Activated effector memory CD4-positive, alpha-beta T cell treated with Interleukin-2 at 50 U/mL for 16 hours (primary cell): ENCODE results near the gene COL9A1.

Experiments used
- DNase-seq: peaks from one replicate; pipeline ENCODE4 v3.0.0-alpha.2; 2020

The COL9A1 gene

GRCh38 chr6:70285201-70285600 is 17.7 kb downstream of the COL9A1 start:
- no peak for DNase-seq

GRCh38 chr6:70282919-70283461 is 19.9 kb downstream of the COL9A1 start:
- no peak for DNase-seq

- no peak for DNase-seq
Observed at GRCh38 chr6:70282312-70282918, 20.5 kb downstream of the COL9A1 start.

DNA sequence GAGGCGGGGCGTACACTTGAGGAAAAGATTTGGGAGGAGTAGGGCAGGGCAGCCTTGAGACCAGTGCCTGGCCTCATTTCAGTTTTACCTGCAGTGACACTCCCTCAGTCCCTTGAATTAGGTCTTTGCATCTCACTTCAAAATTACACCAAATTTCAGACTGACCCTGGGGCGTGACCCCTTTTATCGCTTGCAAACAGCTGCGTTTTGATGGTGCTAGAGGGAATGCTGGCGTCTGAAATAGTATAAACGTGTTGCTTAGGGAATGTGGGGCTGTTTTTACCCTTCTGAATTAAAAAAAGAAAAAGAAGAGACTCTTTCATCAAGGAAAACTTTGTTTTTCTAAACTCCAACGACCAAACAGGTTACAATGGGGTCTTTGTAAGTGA is 21.0 kb downstream of the COL9A1 start:
- no peak for DNase-seq

DNA sequence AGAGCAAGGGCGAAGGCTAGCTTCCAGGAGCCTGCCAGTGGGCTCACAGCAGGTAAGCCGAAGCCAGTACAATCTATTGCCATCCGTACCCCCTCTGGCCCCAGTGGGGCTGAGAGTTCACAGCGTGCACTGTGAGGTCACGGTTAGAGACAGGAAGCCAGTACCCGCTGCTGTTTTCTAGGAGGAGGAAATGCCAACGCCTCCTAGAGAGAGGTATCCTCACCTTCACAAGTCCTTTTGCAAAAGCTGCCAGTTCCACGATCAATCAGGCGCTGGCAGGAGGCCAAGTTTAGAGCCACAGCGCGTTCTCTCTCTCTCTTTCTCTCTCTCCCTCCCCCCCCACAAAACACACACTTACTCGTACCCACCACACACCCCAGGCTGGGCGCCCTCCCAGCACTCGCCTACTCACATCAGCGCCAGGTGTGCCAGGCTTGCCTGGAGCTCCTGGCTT is 22.5 kb downstream of the COL9A1 start:
- DNase-seq = no peak

- no peak for DNase-seq
Observed at GRCh38 chr6:70277470-70277869, 25.4 kb downstream of the COL9A1 start.

GRCh38 chr6:70274338-70274737 is 28.5 kb downstream of the COL9A1 start:
- DNase-seq = no peak

- no peak for DNase-seq
Observed at GRCh38 chr6:70272071-70272470, 30.8 kb downstream of the COL9A1 start.

DNA sequence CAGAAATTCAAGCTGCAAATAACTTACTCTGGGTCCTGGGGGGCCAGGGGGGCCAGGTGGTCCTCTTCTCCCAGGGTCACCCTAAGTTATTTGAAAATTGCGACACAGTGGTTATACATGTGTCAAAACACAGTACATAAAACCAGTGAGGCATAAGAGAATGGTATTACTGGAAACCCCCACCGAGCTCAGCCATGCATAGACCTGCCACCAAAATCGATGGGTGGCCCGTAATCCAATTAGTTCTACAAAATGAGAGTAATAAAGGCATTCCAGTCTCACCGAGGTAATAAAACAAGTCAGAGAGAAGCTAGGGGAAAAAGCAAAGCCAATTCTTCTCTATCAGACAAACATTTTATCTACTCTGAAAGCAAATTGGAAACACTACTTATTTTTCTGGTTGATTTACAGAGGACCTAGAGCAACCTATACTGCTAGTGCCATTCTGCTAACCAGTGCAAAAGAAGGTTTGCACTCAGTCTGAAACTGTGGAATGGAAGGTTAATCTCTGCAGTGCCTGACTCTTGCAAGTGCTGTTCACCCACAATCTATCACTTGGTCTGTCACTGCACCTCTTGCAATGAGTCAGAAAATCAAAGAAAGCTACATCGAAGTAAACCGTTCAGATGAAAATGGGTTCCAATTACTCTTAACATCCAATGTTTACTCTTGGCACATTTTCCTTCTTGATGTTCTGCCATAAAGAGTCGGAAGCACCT is 32.4 kb downstream of the COL9A1 start:
- no peak for DNase-seq

DNA sequence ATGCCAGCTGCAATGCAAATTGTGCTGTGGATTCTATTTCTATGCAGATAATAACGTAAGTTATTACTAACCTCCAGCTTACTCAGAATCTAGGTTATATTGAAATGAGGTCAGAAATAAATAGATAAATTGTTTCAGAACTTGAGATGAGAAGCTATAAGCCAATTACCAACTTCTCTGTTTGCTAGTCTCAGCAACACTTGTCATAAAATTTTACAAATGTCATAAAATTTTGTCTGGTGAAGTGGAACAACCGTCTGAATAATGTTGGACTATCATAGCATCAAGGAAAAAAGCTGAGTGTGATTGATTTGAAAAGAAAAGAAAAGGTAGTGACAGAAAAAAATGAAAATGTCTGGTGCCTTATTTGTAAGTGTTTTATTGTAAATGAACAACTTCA is 36.7 kb downstream of the COL9A1 start:
- DNase-seq = no peak

GRCh38 chr6:70264306-70264705 is 38.6 kb downstream of the COL9A1 start:
- DNase-seq = no peak

GRCh38 chr6:70258483-70258882 is 44.4 kb downstream of the COL9A1 start:
- DNase-seq = no peak

DNA sequence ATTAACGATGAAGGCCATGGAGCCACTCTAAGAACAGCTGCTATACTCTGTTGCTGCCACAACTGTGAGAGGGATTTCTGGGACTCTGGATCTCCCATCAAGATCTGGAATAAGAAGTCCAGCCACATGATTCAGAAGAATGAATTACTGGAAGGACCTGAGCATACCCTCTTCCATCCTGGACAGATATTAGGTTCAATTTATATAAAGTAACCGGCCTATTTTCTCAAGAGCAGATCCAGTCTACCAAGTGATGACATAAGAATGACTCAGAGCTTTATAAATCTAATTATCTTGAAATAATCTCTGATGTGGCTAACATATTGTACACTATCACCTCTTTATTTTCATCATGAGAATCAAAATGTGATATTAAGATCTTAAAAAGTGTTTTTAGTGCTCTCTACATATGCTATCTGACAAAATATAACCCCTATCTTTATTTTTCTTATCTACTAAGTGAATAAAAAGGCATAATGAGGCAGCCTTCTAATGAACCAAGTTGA is 45.1 kb downstream of the COL9A1 start:
- no peak for DNase-seq

GRCh38 chr6:70254784-70255183 is 48.1 kb downstream of the COL9A1 start:
- DNase-seq = no peak

DNA sequence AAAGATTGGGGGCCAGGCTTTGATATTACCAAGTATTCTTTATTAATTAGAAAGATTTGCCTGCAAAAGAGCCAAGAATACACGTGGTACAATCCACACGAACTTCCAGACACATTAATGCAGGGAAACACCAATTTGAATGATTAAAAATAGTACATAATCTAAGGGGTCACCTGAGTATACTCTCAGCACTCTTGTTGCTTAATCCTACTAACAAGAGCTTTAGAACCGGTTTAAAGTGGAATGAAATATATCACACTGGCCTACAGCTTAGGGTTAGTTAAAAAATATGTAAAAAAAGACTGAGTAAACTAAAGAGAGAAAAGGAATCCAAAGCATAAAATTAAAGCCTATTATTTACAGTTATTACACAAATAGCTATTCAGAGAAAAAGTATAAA is 49.0 kb downstream of the COL9A1 start:
- DNase-seq = no peak

GRCh38 chr6:70252604-70253003 is 50.3 kb downstream of the COL9A1 start:
- DNase-seq = no peak

DNA sequence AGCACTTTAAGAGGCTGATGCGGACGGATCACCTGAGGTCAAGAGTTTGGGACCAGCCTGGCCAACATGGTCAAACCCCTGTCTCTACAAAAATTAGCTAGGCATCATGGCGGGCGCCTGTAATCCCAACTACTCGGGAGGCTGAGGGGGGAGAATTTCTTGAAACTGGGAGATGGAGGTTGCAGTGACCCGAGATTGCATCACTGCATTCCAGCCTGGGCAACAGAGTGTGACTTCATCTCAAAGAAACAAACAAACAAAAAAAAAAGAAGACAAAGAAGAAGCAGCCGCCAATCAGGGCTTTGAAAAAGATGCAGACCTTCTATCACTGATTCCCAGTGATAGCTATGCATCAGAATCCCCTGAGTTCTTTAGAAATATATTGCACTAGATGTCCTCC is 56.8 kb downstream of the COL9A1 start:
- DNase-seq = no peak

DNA sequence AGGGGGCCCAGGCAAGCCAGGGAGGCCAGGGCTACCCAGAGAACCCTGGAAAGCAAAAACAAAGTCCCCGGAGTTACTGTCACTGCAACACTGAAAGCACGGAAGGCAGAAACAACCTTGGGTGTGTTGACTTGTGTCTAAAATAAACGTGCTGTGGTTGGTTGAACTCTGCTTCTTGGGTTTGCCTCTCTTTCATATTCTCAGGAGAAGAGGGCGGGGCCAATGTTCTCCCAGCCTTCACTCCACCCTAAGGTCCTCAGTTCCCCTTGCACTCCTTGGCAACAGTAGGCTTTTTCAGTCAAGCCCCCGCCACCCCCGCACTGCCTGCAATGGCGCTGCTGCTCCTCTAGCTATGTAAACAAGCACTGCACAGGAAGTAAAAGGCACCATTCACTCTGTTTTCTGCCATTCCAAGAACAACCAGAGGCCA is 60.9 kb downstream of the COL9A1 start:
- no peak for DNase-seq

DNA sequence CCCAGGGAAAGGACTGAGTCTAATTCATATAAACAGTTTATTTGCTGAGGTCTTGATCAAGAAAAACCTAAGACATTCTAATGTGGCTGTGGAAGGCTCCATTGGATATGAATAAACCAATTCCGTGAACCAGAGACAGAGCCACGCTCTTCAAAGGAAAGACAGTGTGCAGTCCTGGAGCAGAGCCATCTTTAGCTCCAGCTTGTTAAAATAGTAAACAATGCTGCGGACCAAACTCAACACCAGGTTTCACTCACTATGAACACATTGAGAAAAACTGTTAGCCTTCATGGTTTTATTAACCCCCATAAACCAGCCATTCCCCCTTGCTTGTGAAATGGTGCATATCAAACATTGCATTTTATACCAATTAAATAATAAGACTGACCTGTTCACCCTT is 61.9 kb downstream of the COL9A1 start:
- DNase-seq = no peak

DNA sequence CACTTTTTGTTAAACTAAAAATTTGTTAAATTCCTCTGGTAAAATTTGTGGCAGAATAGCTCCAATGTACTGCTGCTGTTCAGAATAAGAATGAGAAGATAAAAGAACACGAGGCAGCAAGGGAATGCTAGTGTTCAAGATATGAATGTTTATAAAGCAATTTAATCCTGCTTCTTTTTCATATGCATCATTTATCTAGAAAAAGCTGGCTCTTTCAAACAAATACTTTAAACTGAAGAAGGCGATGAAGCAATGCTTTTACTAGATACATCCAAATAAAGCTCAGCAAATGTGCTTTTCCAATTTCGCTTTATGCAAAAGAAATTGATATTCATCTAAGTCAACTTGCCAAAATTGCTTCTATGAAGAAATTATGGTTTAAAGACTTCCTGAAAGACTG is 66.5 kb downstream of the COL9A1 start:
- no peak for DNase-seq

DNA sequence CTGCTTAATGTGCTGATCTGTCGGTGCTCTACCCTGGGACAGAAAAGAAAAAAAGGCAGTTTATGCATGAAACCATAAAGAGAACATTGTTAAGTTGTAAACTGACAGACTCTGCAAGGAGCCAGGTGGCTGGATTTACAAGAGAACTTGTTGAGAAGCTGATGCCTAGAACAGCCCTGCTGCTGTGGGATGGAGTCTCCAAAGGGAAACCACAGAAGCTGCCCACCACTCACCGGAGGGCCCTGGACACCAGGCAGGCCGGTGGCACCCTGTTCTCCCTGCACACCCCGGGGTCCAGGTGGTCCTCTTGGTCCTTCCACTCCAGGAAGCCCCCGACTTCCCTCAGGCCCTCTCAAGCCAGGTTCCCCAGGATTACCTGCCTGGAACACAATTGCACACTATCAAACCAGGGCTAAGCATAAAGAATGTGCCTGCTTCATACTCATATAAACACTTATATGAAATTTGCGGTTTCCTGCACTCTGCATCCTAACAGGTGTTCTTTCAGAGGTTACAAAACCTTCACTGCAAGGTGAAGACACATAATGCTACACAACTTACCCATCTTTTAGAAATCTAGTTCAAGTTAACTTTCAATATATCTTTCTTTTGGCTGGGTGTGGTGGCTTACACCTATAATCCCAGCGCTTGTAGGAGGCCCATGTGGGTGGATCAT is 68.2 kb downstream of the COL9A1 start:
- DNase-seq = no peak

DNA sequence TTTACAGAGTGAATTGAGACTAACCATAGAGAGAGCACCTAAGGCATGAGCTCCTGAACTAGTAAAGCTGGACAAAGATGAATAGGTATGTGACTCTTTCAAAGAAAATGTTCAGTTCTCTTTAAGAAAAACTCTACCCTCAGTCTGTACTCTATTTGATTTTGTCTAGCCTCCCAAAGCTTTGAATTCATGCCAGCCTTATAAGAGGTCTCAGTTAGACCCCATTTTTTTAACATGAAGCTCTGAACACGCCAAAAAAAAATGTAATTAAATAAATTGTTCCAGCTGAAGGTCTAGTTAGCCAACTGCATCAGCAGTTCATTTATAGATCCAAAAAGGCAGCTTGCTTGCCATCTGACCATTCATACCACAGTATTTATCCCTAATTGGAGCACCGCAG is 71.6 kb downstream of the COL9A1 start:
- no peak for DNase-seq

DNA sequence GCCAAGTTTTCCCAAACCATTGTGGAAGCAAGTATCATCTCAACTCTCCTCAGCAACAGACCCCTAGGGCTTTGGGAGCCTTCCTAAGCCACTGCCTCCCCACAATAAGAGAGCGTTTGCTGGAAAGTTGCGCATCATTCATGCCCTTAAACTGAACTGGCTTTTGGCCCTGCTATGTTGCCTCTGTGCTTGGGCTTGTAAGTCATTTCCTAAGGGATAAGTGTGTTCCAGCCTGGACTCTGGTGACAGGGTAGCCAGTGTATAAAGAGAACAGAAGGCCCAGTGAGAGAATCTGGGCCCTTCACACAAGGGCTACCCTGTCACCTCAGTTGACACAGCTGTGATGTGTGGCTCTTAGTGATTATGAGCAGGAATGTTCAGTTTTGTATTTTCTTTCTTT is 77.8 kb downstream of the COL9A1 start:
- DNase-seq = no peak

DNA sequence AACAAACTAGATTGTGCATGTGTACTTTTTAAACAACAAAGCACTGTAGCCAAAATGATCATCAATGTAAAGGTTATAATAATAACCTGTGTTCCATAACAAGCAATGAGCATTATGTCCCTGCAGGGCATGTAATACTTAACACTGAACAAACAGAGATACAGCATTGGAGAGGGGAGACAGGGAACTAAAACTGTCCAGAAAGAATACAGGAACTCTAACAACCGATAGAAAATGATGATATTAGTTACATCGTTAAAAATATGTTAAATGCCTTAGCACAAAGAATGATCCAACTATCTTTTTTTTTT is 80.5 kb downstream of the COL9A1 start:
- no peak for DNase-seq
